Esophagus muscularis mucosa (tissue), 3 donors: ENCODE data around the gene C16orf96.

Source experiments
- EP300 ChIP-seq: sonication (generic); formaldehyde crosslinking; IDR thresholded peaks from one replicate; pipeline ENCODE4 v1.6.1; 2017; ENCODE audit warnings: antibody characterized with exemption
- TF ChIP-seq, protein P1 (sequence below), 3 experiments: fragments of 200-600 bp in 2 of 3; fragments of 450-650 bp in 1 of 3; sonication (generic) in 2 of 3; IDR thresholded peaks; one replicate each; pipeline ENCODE4 v1.5.1; 2017 to 2019; ENCODE audit warnings: antibody characterized with exemption in 3 of 3, mild to moderate bottlenecking in 2 of 3, moderate library complexity in 1 of 3

DNA sequence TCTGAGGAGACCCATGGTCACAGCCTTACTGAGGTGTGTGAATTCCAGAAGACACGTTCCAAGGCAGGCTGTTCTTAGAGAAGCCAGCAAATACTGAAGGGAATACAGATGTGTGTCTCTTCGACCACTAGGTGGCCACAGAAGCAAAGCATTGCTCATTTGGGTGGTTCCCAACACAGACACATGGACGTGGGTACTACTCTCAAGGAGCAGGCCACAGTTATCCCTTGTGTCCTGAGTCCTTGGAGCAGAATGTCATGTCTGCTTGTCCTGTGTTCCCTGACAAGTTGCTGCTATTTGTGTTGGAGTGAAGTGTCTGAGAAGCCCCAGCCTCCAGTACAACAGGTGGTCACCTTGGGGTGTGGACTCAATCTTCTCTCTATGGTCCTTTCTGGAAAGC is 49.7 kb upstream of the C16orf96 start:
- TF ChIP-seq EP300 = no peak
- TF ChIP-seq, protein P1, sequence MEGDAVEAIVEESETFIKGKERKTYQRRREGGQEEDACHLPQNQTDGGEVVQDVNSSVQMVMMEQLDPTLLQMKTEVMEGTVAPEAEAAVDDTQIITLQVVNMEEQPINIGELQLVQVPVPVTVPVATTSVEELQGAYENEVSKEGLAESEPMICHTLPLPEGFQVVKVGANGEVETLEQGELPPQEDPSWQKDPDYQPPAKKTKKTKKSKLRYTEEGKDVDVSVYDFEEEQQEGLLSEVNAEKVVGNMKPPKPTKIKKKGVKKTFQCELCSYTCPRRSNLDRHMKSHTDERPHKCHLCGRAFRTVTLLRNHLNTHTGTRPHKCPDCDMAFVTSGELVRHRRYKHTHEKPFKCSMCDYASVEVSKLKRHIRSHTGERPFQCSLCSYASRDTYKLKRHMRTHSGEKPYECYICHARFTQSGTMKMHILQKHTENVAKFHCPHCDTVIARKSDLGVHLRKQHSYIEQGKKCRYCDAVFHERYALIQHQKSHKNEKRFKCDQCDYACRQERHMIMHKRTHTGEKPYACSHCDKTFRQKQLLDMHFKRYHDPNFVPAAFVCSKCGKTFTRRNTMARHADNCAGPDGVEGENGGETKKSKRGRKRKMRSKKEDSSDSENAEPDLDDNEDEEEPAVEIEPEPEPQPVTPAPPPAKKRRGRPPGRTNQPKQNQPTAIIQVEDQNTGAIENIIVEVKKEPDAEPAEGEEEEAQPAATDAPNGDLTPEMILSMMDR (IDR thresholded peaks at IDR 0.05) = peak; percentile 64 to 84 (median 78)
